Subcutaneous abdominal adipose tissue (tissue), 5 donors: ENCODE results near the gene ERBB4.
"Not testable (repeated sequence)": the region's sequence is repeated elsewhere in the genome, so short reads cannot be mapped to it uniquely, and the experiment has no call there.

ENCODE experiments used
- H3K27ac ChIP-seq: one replicate; pipeline ENCODE4 v1.7.0; 2013; ENCODE audit warnings: low read depth, mild to moderate bottlenecking, inconsistent platforms, low read length, moderate library complexity
- H3K27me3 ChIP-seq, 5 donors: one replicate each; pipeline ENCODE4 v1.7.0; 2013; ENCODE audit warnings: low read length in 5 of 5, inconsistent platforms in 1 of 5; ENCODE audit not compliant: control insufficient read depth in 5 of 5, insufficient read depth in 4 of 5
- H3K36me3 ChIP-seq, 5 donors: one replicate each; pipeline ENCODE4 v1.7.0; 2013; ENCODE audit warnings: low read length in 5 of 5; ENCODE audit not compliant: control insufficient read depth in 5 of 5, insufficient read depth in 5 of 5
- H3K4me1 ChIP-seq, 5 donors: one replicate each; pipeline ENCODE4 v1.7.0; 2013; ENCODE audit warnings: low read length in 5 of 5, mild to moderate bottlenecking in 3 of 5, moderate library complexity in 1 of 5; ENCODE audit not compliant: control insufficient read depth in 5 of 5, insufficient read depth in 5 of 5
- H3K4me3 ChIP-seq, 5 donors: one replicate each; pipeline ENCODE4 v1.7.0; 2013; ENCODE audit warnings: low read length in 5 of 5, low read depth in 1 of 5
- H3K9ac ChIP-seq, 5 donors: one replicate each; pipeline ENCODE4 v1.7.0; 2013; ENCODE audit warnings: low read length in 5 of 5, mild to moderate bottlenecking in 4 of 5, moderate library complexity in 3 of 5
- H3K9me3 ChIP-seq, 5 donors: one replicate each; pipeline ENCODE4 v1.7.0; 2013; ENCODE audit warnings: low read length in 5 of 5; ENCODE audit not compliant: control insufficient read depth in 5 of 5
- donor health status: healthy.
- donor health status: healthy.
- donor health status: healthy.
- donor health status: healthy.
- donor health status: healthy.

The ERBB4 gene

GRCh38 chr2:211745295-211746097 is 793.1 kb downstream of the ERBB4 start:
- no peaks in the 10 kb centered on the region for H3K4me1 ChIP-seq
- no peaks in the 10 kb centered on the region for H3K9me3 ChIP-seq
- H3K9ac ChIP-seq, result no peak overlapping the region
- H3K27me3 ChIP-seq, result no peaks in the 10 kb centered on the region
- no peaks in the 10 kb centered on the region for H3K36me3 ChIP-seq
- H3K4me3 ChIP-seq, result no peak overlapping the region
- H3K27ac ChIP-seq, result no peak overlapping the region

- no peaks in the 10 kb centered on the region for H3K4me1 ChIP-seq
- H3K9ac ChIP-seq, result no peak overlapping the region
- no peaks in the 10 kb centered on the region for H3K9me3 ChIP-seq
- H3K4me3 ChIP-seq, result no peak overlapping the region
- H3K36me3 ChIP-seq, result no peaks in the 10 kb centered on the region
- H3K27ac ChIP-seq, result no peak overlapping the region
- H3K27me3 ChIP-seq, result no peaks in the 10 kb centered on the region
Observed at GRCh38 chr2:211744379-211744778, 794.2 kb downstream of the ERBB4 start.

- no peak overlapping the region for H3K9ac ChIP-seq
- H3K27ac ChIP-seq, result no peak overlapping the region
- no peaks in the 10 kb centered on the region for H3K4me1 ChIP-seq
- H3K36me3 ChIP-seq, result no peaks in the 10 kb centered on the region
- H3K9me3 ChIP-seq, result no peaks in the 10 kb centered on the region
- H3K27me3 ChIP-seq, result no peaks in the 10 kb centered on the region
- no peak overlapping the region for H3K4me3 ChIP-seq
Observed at GRCh38 chr2:211741966-211742365, 796.6 kb downstream of the ERBB4 start.

- Histone ChIP-seq H3K9ac (no peak overlapping the region), H3K4me3 (no peak overlapping the region), H3K4me1 (no peaks in the 10 kb centered on the region), H3K9me3 (no peaks in the 10 kb centered on the region), H3K27me3 (no peaks in the 10 kb centered on the region), H3K27ac (no peak overlapping the region), H3K36me3 (no peaks in the 10 kb centered on the region)
Observed at GRCh38 chr2:211737282-211737681, 801.3 kb downstream of the ERBB4 start.

GRCh38 chr2:211730215-211730614 is 808.4 kb downstream of the ERBB4 start:
- H3K27ac ChIP-seq, result no peak overlapping the region

GRCh38 chr2:211729433-211729832 is 809.2 kb downstream of the ERBB4 start:
- H3K9ac ChIP-seq, result no peak overlapping the region
- H3K27me3 ChIP-seq, result no peaks in the 10 kb centered on the region
- H3K36me3 ChIP-seq, result no peaks in the 10 kb centered on the region
- H3K9me3 ChIP-seq, result no peaks in the 10 kb centered on the region
- no peak overlapping the region for H3K27ac ChIP-seq
- H3K4me1 ChIP-seq, result no peaks in the 10 kb centered on the region
- no peak overlapping the region for H3K4me3 ChIP-seq

More at GRCh38 chr2:211730215-211730614, 808.4 kb downstream of the ERBB4 start:
- H3K9me3 ChIP-seq, result no peaks in the 10 kb centered on the region
- H3K4me3 ChIP-seq, result no peak overlapping the region
- no peaks in the 10 kb centered on the region for H3K27me3 ChIP-seq
- H3K9ac ChIP-seq, result no peak overlapping the region
- H3K36me3 ChIP-seq, result no peaks in the 10 kb centered on the region
- no peaks in the 10 kb centered on the region for H3K4me1 ChIP-seq

- Histone ChIP-seq H3K9me3 (no peaks in the 10 kb centered on the region), H3K4me1 (no peaks in the 10 kb centered on the region), H3K4me3 (no peak overlapping the region), H3K36me3 (no peaks in the 10 kb centered on the region), H3K27me3 (no peaks in the 10 kb centered on the region), H3K27ac (no peak overlapping the region), H3K9ac (no peak overlapping the region)
Observed at GRCh38 chr2:211724933-211725332, 813.7 kb downstream of the ERBB4 start.

GRCh38 chr2:211723398-211723797 is 815.2 kb downstream of the ERBB4 start:
- Histone ChIP-seq H3K9ac (no peak overlapping the region), H3K9me3 (no peaks in the 10 kb centered on the region), H3K36me3 (no peaks in the 10 kb centered on the region), H3K27ac (no peak overlapping the region), H3K4me1 (no peaks in the 10 kb centered on the region), H3K27me3 (no peaks in the 10 kb centered on the region), H3K4me3 (no peak overlapping the region)

- Histone ChIP-seq H3K36me3 (no peaks in the 10 kb centered on the region), H3K27me3 (no peaks in the 10 kb centered on the region), H3K27ac (no peak overlapping the region), H3K9me3 (no peaks in the 10 kb centered on the region), H3K9ac (no peak overlapping the region), H3K4me3 (no peak overlapping the region), H3K4me1 (no peaks in the 10 kb centered on the region)
Observed at GRCh38 chr2:211722928-211723327, 815.7 kb downstream of the ERBB4 start.

- H3K4me3 ChIP-seq, H3K9me3 ChIP-seq, H3K27ac ChIP-seq, H3K9ac ChIP-seq, H3K36me3 ChIP-seq, H3K4me1 ChIP-seq, H3K27me3 ChIP-seq: not testable (repeated sequence)
Observed at GRCh38 chr2:211721874-211722273, 816.7 kb downstream of the ERBB4 start.
